Fibroblast of lung (primary cell): Measurements from ENCODE around the gene CACNA1H.
"Not testable (repeated sequence)": the region's sequence is repeated elsewhere in the genome, so short reads cannot be mapped to it uniquely, and the experiment has no call there.

Experiments used
- EZH2 ChIP-seq: IDR thresholded peaks from 2 replicates; pipeline ENCODE4 v1.5.1; 2012; ENCODE audit warnings: low read length, control low read depth, mild to moderate bottlenecking; ENCODE audit errors: missing control alignments
- TF ChIP-seq, protein P1 (sequence below), 2 donors: IDR thresholded peaks in 1 of 2; conservative IDR thresholded peaks in 1 of 2; 1 replicate in 1 of 2; 2 replicates in 1 of 2; pipeline ENCODE4 v1.5.1; 2011 to 2012; ENCODE audit warnings: low read length in 2 of 2, control low read depth in 1 of 2, inconsistent platforms in 1 of 2, low read depth in 1 of 2, mild to moderate bottlenecking in 1 of 2

GRCh38 chr16:1185460-1186207 is 32.7 kb downstream of the CACNA1H start:
- not testable (repeated sequence) for TF ChIP-seq EZH2
- TF ChIP-seq, protein P1, sequence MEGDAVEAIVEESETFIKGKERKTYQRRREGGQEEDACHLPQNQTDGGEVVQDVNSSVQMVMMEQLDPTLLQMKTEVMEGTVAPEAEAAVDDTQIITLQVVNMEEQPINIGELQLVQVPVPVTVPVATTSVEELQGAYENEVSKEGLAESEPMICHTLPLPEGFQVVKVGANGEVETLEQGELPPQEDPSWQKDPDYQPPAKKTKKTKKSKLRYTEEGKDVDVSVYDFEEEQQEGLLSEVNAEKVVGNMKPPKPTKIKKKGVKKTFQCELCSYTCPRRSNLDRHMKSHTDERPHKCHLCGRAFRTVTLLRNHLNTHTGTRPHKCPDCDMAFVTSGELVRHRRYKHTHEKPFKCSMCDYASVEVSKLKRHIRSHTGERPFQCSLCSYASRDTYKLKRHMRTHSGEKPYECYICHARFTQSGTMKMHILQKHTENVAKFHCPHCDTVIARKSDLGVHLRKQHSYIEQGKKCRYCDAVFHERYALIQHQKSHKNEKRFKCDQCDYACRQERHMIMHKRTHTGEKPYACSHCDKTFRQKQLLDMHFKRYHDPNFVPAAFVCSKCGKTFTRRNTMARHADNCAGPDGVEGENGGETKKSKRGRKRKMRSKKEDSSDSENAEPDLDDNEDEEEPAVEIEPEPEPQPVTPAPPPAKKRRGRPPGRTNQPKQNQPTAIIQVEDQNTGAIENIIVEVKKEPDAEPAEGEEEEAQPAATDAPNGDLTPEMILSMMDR (conservative IDR thresholded peaks at IDR 0.05 in 1 of 2, IDR thresholded peaks at IDR 0.05 in 1 of 2; ENCODE audit: low read depth in 1 of 2, low read length in 2 of 2): not testable (repeated sequence)
